CD4-positive, alpha-beta T cell (primary cell): ENCODE results near the gene ENTPD2. TPM values are rescaled to one million over a fixed set of nuclear protein-coding genes. Genes with fewer than 3 reads are reported as not detected.
"Not testable (repeated sequence)": the region's sequence is repeated elsewhere in the genome, so short reads cannot be mapped to it uniquely, and the experiment has no call there.

Experiments
- ATAC-seq: fragments of 200-7000 bp; cut with Tn5 transposase; one replicate; pipeline ENCODE4 v1.10.0; 2022; ENCODE audit warnings: mild to moderate bottlenecking; ENCODE audit not compliant: poor library complexity
- CTCF ChIA-PET: fragments of 350-600 bp; sonication (Branson Sonifier 250); formaldehyde crosslinking; loops from one replicate; lab custom pipeline; 2021; ENCODE audit warnings: antibody characterized with exemption, inconsistent platforms; lab: Charles Lee
- POLR2A ChIA-PET: fragments of 350-600 bp; sonication (Branson Sonifier 250); formaldehyde crosslinking; loops from one replicate; lab custom pipeline; 2021; ENCODE audit warnings: antibody characterized with exemption, inconsistent platforms; lab: Charles Lee
- DNase-seq, 14 experiments: peaks; one replicate each; pipeline ENCODE4 v3.0.0-alpha.2; 2013 to 2020; ENCODE audit warnings: mixed read lengths in 2 of 14
- H3K27ac ChIP-seq, 2 donors: one replicate each; pipeline versions ENCODE4 v1.5.1 to v1.7.0; 2013; ENCODE audit warnings: low read length in 2 of 2, low read depth in 1 of 2, mild to moderate bottlenecking in 1 of 2
- H3K27me3 ChIP-seq, 2 experiments: 1 replicate in 1 of 2; 2 replicates in 1 of 2; pipeline versions ENCODE4 v1.6.1 to v1.7.0; 2013; ENCODE audit warnings: low read length in 2 of 2, control low read depth in 1 of 2, mild to moderate bottlenecking in 1 of 2, moderate library complexity in 1 of 2; ENCODE audit not compliant: insufficient read depth in 2 of 2, control insufficient read depth in 1 of 2
- H3K36me3 ChIP-seq: one replicate; pipeline ENCODE4 v1.6.1; 2013; ENCODE audit warnings: low read length, control low read depth; ENCODE audit not compliant: insufficient read depth
- H3K4me1 ChIP-seq: one replicate; pipeline ENCODE4 v1.6.1; 2013; ENCODE audit warnings: low read length, control low read depth; ENCODE audit not compliant: insufficient read depth
- H3K4me3 ChIP-seq: one replicate; pipeline ENCODE4 v1.5.1; 2013; ENCODE audit warnings: mild to moderate bottlenecking, low read length, moderate library complexity
- H3K9me3 ChIP-seq, 2 experiments: 1 replicate in 1 of 2; 2 replicates in 1 of 2; pipeline versions ENCODE4 v1.6.1 to v1.7.0; 2013; ENCODE audit warnings: low read length in 2 of 2, mild to moderate bottlenecking in 2 of 2, control low read depth in 1 of 2, moderate library complexity in 1 of 2; ENCODE audit not compliant: control insufficient read depth in 1 of 2, insufficient read depth in 1 of 2
- H3K27ac Mint-ChIP-seq: one replicate; pipeline ENCODE4 v1.8.0; 2020; ENCODE audit warnings: mixed read lengths
- H3K27me3 Mint-ChIP-seq: one replicate; pipeline ENCODE4 v1.8.0; 2021; ENCODE audit warnings: mixed read lengths
- H3K36me3 Mint-ChIP-seq: one replicate; pipeline ENCODE4 v1.8.0; 2021; ENCODE audit warnings: low read depth, mixed read lengths
- H3K4me1 Mint-ChIP-seq: one replicate; pipeline ENCODE4 v1.8.0; 2021; ENCODE audit warnings: low read depth, mixed read lengths
- H3K4me3 Mint-ChIP-seq: one replicate; pipeline ENCODE4 v1.8.0; 2020; ENCODE audit warnings: mild to moderate bottlenecking, mixed read lengths
- H3K9me3 Mint-ChIP-seq: one replicate; pipeline ENCODE4 v1.8.0; 2020; ENCODE audit warnings: mixed read lengths
- CTCF ChIP-seq: fragments of 200-600 bp; IDR thresholded peaks from one replicate; pipeline ENCODE4 v1.8.0; 2022; ENCODE audit warnings: antibody characterized with exemption, mild to moderate bottlenecking
- intact Hi-C, 2 experiments: fragments of 100-400 bp; cut with DNase I in 1 of 2; cut with micrococcal nuclease in 1 of 2; formaldehyde crosslinking; loops; one replicate each; pipeline versions ENCODE4 v1.15.1 to v1.9.0; 2023 to 2025; cut with DNase I, micrococcal nuclease
- total RNA-seq, 174 experiments: library from RNA in 2 of 174; stranded (reverse) in 2 of 174; gene quantifications; one replicate each; pipeline ENCODE4 v1.2.3 and lab custom pipeline; 2021 to 2026

The ENTPD2 gene
- total RNA-seq, 2 experiments from 2014 or later = not detected

GRCh38 chr9:137064027-137064879 is 10.4 kb upstream of the ENTPD2 start:
- Histone ChIP-seq H3K4me1 (peaks cover 20% of the 10 kb centered on the region), H3K9me3 (no peaks in the 10 kb centered on the region), H3K36me3 (no peaks in the 10 kb centered on the region), H3K4me3 (no peak overlapping the region), H3K27ac (no peak overlapping the region), H3K27me3 (peaks cover 0 to 3% of the 10 kb centered on the region in 2 experiments)
- intact Hi-C loops = loop anchor here (1.0 to 10.0 kb wide), 4 partner anchors 18 to 279 kb away; partner anchors contain the start of genes ABCA2 (in 1 of the 2) and NPDC1 (in 1 of the 2)
- H3K9me3 Mint-ChIP-seq = no peaks in the 10 kb centered on the region
- ChIA-PET POLR2A (no interaction called here), CTCF (interaction anchor here (0.6 to 1.6 kb wide), 10 partner anchors 8 to 277 kb away, joined by 3 to 10 read pairs (median 4); partner anchors contain the start of genes MAN1B1 and NPDC1)
- peak; percentile 34 to 80 (median 53) for DNase-seq
- peaks cover 4% of the 10 kb centered on the region for H3K27me3 Mint-ChIP-seq
- H3K27ac Mint-ChIP-seq = no peak overlapping the region
- no peak overlapping the region for H3K4me3 Mint-ChIP-seq
- H3K4me1 Mint-ChIP-seq = peaks cover 6% of the 10 kb centered on the region
- ATAC-seq = no peak
- no peaks in the 10 kb centered on the region for H3K36me3 Mint-ChIP-seq
- TF ChIP-seq CTCF = peak; percentile 84

- Histone ChIP-seq H3K27ac (no peak overlapping the region), H3K9me3 (no peaks in the 10 kb centered on the region), H3K4me1 (peaks cover 16% of the 10 kb centered on the region), H3K4me3 (no peak overlapping the region), H3K27me3 (no peaks in the 10 kb centered on the region), H3K36me3 (no peaks in the 10 kb centered on the region)
- ChIA-PET CTCF (interaction anchor here (0.7 to 1.6 kb wide), 9 partner anchors 13 to 276 kb away, joined by 3 to 10 read pairs (median 3); partner anchors contain the start of genes MAN1B1 and NPDC1), POLR2A (no interaction called here)
- Mint-ChIP-seq H3K4me3 (no peak overlapping the region), H3K27me3 (peaks cover 4% of the 10 kb centered on the region), H3K9me3 (no peaks in the 10 kb centered on the region), H3K36me3 (no peaks in the 10 kb centered on the region), H3K27ac (no peak overlapping the region), H3K4me1 (peaks cover 6% of the 10 kb centered on the region)
- ATAC-seq = no peak
- intact Hi-C loops = loop anchor here (1.0 to 10.0 kb wide), 4 partner anchors 17 to 279 kb away; partner anchors contain the start of genes ABCA2 (in 1 of the 2) and NPDC1 (in 1 of the 2)
- TF ChIP-seq CTCF = no peak
- no peak for DNase-seq
These were observed 9.6 kb upstream of the ENTPD2 start for GRCh38 chr9:137063311-137064026.

GRCh38 chr9:137062798-137063197 is 8.9 kb upstream of the ENTPD2 start:
- CTCF ChIA-PET, H3K4me1 Mint-ChIP-seq, DNase-seq, H3K27me3 ChIP-seq, H3K9me3 Mint-ChIP-seq, H3K9me3 ChIP-seq, POLR2A ChIA-PET, H3K4me3 ChIP-seq, H3K27ac ChIP-seq, H3K27ac Mint-ChIP-seq, H3K36me3 Mint-ChIP-seq, H3K36me3 ChIP-seq, ATAC-seq, H3K4me3 Mint-ChIP-seq, H3K27me3 Mint-ChIP-seq: not testable (repeated sequence)
- H3K4me1 ChIP-seq = peaks cover 11% of the 10 kb centered on the region
- intact Hi-C loops = loop anchor here in 1 of 2 experiments (10.0 kb wide), 1 partner anchor 278 kb away; no protein-coding TSS in a partner anchor
